Neural crest cell (in vitro differentiated cells): ENCODE data around the gene GPRIN3. TPM values are rescaled to one million over a fixed set of nuclear protein-coding genes. Genes with fewer than 3 reads are reported as not detected.

ENCODE experiments used
- DNase-seq: peaks from one replicate; pipeline ENCODE4 v3.0.0; 2021; ENCODE audit warnings: low read depth, mixed read lengths, low spot score
- H3K27ac Mint-ChIP-seq: one replicate; pipeline ENCODE4 v1.8.0; 2021; ENCODE audit warnings: mild to moderate bottlenecking, mixed read lengths; ENCODE audit not compliant: unreplicated experiment
- H3K27me3 Mint-ChIP-seq: 2 replicates; pipeline ENCODE4 v1.8.0; 2021; ENCODE audit warnings: low read depth, mild to moderate bottlenecking, mixed read lengths
- H3K36me3 Mint-ChIP-seq: 2 replicates; pipeline ENCODE4 v1.8.0; 2021; ENCODE audit warnings: low read depth, mild to moderate bottlenecking, mixed read lengths
- H3K4me1 Mint-ChIP-seq: 2 replicates; pipeline ENCODE4 v1.8.0; 2021; ENCODE audit warnings: mixed read lengths
- H3K4me3 Mint-ChIP-seq: one replicate; pipeline ENCODE4 v1.8.0; 2021; ENCODE audit warnings: mild to moderate bottlenecking, mixed read lengths
- H3K9me3 Mint-ChIP-seq: 2 replicates; pipeline ENCODE4 v1.8.0; 2021; ENCODE audit warnings: mixed read lengths
- total RNA-seq: library from RNA; stranded (reverse); gene quantifications from 2 replicates; pipeline ENCODE4 v1.2.1, GENCODE V29; 2021
- TF ChIP-seq, protein P1 (sequence below): fragments of 200-600 bp; sonication (generic); conservative IDR thresholded peaks from 2 replicates; pipeline ENCODE4 v1.5.0; 2021; ENCODE audit warnings: antibody characterized with exemption, mild to moderate bottlenecking

The GPRIN3 gene
- total RNA-seq, 1 donor from 2014 or later: 0.70 TPM

DNA sequence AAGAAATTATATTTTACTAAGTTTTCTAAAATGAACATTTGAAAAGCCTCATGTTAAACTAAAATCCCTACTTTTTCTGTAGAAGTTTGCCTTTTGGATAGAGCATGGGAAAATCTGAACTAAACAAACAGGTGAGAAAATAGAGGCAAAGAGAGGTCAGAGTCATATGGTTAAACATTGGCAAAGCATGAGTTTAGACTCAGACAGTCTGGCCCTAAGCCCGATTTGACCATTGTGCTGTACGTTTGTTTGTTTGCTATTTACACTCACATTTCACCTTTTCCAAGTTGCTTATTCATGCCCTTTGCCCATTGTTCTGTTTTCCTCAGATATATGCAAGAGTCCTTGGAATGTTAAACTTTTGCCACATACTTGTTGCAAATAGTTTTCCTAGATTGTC, 110.9 kb downstream of the GPRIN3 start:
- H3K27me3 Mint-ChIP-seq: no peaks in the 10 kb centered on the region
- no peak overlapping the region for H3K4me3 Mint-ChIP-seq
- TF ChIP-seq, protein P1, sequence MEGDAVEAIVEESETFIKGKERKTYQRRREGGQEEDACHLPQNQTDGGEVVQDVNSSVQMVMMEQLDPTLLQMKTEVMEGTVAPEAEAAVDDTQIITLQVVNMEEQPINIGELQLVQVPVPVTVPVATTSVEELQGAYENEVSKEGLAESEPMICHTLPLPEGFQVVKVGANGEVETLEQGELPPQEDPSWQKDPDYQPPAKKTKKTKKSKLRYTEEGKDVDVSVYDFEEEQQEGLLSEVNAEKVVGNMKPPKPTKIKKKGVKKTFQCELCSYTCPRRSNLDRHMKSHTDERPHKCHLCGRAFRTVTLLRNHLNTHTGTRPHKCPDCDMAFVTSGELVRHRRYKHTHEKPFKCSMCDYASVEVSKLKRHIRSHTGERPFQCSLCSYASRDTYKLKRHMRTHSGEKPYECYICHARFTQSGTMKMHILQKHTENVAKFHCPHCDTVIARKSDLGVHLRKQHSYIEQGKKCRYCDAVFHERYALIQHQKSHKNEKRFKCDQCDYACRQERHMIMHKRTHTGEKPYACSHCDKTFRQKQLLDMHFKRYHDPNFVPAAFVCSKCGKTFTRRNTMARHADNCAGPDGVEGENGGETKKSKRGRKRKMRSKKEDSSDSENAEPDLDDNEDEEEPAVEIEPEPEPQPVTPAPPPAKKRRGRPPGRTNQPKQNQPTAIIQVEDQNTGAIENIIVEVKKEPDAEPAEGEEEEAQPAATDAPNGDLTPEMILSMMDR: no peak
- no peaks in the 10 kb centered on the region for H3K4me1 Mint-ChIP-seq
- H3K9me3 Mint-ChIP-seq: no peaks in the 10 kb centered on the region
- H3K36me3 Mint-ChIP-seq: no peaks in the 10 kb centered on the region
- H3K27ac Mint-ChIP-seq: no peak overlapping the region
- DNase-seq: no peak

DNA sequence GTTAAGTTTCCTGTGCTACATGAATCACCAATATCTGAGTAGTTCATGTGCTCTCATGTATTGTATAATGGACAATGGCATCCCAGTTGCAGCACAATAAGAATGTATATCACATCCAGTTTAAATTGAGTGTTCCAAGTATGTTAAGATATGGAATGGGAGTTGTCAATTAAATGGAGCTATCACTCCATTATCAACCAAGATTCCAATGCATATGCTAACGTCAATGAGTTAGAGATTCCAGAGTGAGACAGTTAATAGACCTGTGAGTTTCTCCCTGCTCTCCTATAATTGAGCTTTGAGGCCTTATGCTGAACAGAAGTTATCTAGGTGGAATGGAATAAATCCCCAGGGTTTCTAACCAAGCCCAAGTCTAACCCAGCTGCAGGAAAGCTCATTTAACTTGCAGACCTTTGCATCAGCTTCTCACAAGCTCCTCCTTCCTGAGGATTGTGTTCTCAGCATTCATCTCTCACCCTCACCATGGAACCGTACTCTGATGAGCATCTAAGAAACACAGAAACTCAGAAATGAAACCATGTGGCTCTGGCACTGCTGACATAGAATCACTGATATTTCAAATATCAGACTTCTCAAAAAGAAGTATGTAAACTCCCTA, 111.4 kb downstream of the GPRIN3 start:
- DNase-seq: no peak
- no peaks in the 10 kb centered on the region for H3K4me1 Mint-ChIP-seq
- no peak overlapping the region for H3K27ac Mint-ChIP-seq
- no peaks in the 10 kb centered on the region for H3K36me3 Mint-ChIP-seq
- TF ChIP-seq, protein P1: no peak
- no peaks in the 10 kb centered on the region for H3K9me3 Mint-ChIP-seq
- H3K4me3 Mint-ChIP-seq: no peak overlapping the region
- H3K27me3 Mint-ChIP-seq: no peaks in the 10 kb centered on the region

DNA sequence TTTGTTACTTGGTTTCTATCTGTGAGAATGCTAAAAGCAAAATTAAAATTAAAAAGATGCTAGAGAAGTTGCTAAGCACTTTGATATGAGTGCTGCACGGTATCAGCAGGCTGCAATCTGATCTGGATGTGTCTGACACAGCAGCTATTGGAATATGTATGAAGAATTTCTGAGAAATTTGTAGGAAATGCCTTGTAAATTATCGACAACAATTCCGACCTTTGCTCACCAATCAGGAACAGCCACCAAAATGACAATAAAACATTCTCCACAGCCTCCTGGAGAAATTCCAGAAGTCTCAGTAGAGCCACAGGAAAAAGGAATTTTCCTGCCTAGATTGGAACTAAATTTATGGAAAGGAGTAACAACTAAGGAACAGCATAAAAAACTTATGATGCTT, 113.8 kb downstream of the GPRIN3 start:
- Mint-ChIP-seq H3K9me3 (peaks cover 4% of the 10 kb centered on the region), H3K4me1 (no peaks in the 10 kb centered on the region), H3K27me3 (no peaks in the 10 kb centered on the region), H3K27ac (no peak overlapping the region), H3K36me3 (no peaks in the 10 kb centered on the region), H3K4me3 (no peak overlapping the region)
- TF ChIP-seq, protein P1: no peak
- no peak for DNase-seq

Other genes starting within 250 kb of the GPRIN3 start
- gene TIGD2, start 196.3 kb downstream of the GPRIN3 start, total RNA-seq: 9.4 and 10.3 TPM in 2 replicates